GM12864 (cell line): ENCODE data around the gene SMIM29.
A peak's percentile ranks its signal among the peaks of the same experiment; 100 is the strongest.

Experiments used
- DNase-seq: peaks from one replicate; pipeline ENCODE4 v3.0.0-alpha.2; 2011; ENCODE audit warnings: low read depth
- H3K4me3 ChIP-seq: 2 replicates; pipeline ENCODE4 v1.5.1; 2011; ENCODE audit warnings: mild to moderate bottlenecking, low read depth, low read length, control low read depth
- TF ChIP-seq, protein P1 (sequence below): IDR thresholded peaks from 2 replicates; pipeline ENCODE4 v1.5.1; 2011; ENCODE audit warnings: low read depth, mild to moderate bottlenecking, moderate library complexity, low read length, control low read depth, inconsistent platforms; ENCODE audit errors: missing control alignments

Gene SMIM29

DNA sequence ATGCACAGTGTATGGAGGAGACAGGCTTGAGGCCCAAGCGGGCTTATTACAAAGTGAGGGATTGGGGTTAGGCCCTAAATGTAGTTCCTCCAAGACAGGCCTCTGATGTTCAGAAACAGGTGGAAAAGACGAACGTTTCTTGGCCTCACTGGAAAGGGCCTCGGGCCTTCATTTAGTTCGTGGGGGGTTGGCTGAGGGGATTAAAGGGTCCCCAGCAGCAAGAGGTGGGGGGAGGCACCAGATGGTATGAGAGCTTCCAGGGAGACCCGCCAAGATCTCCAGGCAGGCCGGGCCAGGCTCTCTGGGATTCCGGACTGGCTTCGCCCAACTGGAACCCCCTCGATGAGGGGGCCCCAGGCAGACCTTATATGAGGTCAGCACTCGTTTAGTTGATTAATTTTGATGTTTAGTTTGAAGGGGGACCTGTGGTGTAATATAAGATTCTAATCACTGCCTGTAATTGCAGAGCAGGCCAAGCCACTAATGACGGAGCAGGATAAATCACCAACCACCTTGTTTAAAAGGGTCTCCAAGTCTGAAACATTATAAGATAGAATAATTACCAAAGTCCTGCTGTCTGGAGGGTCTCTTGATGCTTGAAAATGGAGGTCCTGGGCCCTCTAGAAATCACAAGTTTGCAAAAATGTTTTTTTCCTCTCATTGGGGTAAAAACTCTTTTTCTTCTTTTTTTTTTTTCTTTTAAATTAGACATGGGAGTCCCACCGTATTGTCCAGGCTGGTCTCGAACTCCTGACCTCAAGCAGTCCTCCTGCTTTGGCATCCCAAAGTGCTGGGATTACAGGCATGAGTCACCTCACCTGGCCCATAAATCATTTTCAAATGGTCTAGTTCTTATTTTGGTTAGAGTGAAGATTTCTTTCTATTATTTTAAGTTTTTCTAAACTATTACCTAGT, 10.0 kb downstream of the SMIM29 start:
- DNase-seq = no peak
- TF ChIP-seq, protein P1, sequence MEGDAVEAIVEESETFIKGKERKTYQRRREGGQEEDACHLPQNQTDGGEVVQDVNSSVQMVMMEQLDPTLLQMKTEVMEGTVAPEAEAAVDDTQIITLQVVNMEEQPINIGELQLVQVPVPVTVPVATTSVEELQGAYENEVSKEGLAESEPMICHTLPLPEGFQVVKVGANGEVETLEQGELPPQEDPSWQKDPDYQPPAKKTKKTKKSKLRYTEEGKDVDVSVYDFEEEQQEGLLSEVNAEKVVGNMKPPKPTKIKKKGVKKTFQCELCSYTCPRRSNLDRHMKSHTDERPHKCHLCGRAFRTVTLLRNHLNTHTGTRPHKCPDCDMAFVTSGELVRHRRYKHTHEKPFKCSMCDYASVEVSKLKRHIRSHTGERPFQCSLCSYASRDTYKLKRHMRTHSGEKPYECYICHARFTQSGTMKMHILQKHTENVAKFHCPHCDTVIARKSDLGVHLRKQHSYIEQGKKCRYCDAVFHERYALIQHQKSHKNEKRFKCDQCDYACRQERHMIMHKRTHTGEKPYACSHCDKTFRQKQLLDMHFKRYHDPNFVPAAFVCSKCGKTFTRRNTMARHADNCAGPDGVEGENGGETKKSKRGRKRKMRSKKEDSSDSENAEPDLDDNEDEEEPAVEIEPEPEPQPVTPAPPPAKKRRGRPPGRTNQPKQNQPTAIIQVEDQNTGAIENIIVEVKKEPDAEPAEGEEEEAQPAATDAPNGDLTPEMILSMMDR = no peak
- H3K4me3 ChIP-seq = peak overlapping the region; percentile 93

DNA sequence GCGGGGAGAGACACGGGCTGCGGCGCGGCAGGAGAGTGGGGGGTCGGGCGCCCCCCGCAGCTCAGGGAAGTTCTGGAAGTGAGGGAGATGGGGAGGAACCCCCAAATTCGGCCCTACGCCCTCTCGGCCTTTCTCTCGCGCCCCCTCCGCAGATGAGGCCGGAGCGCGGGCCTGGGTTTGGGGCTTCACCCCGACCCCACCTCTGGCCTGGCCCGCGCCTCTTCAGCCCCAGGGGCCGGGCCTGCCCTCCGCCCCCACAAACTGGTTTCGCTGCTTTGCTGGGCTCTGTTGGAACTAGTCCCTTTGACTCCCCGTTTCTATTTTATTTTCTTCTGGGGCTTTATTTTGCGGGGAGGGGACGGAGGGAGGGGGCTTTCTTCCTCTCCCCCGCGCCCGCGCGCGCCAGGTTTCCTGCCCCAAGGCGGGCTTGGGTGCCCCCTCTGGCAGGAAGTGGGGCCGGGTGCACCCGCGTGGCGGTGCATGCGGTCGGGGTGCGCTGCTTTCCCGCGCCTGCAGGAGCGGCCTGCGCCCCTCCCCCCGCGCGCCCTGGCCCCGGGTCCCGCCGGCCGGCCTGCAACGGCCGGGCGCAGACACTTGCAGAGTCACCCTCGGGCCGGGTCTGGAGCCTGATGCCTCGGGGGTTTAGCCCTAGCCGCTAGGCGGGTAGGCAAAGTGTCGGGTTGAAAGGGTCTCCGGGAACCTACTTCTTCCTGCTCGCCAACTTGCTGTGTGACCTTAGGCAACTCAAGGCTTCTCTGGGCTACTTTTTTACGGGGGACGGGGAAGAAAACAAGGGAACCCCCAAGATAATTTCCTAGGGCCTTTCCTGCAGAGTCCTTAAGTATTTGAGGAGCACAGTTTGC, 10.9 kb downstream of the SMIM29 start:
- DNase-seq = no peak
- peak overlapping the region; percentile 93 for H3K4me3 ChIP-seq
- TF ChIP-seq, protein P1 = peak; percentile 37

DNA sequence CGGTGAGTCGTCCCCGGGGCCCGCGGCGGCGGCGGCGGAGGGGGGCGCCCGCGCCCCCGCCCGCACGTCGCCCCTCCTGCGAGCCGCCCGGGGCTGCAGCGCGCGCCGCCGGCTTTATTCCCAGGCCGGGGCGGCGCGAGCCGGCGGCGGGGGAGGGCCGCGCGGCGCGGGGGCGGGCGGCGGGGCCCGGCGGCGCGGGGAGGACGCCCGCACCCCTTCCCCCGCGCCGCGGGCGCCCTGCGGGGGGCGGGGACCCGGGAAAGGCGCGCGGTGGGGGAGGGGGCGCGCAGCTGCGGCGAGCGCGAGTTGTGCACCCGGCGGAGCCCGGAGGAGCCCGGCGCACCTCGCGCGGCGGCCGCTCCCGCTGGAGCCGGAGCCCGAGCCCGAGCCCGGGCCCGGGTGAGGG, 11.5 kb downstream of the SMIM29 start:
- TF ChIP-seq, protein P1 = no peak
- DNase-seq = no peak
- peak overlapping the region; percentile 93 for H3K4me3 ChIP-seq

DNA sequence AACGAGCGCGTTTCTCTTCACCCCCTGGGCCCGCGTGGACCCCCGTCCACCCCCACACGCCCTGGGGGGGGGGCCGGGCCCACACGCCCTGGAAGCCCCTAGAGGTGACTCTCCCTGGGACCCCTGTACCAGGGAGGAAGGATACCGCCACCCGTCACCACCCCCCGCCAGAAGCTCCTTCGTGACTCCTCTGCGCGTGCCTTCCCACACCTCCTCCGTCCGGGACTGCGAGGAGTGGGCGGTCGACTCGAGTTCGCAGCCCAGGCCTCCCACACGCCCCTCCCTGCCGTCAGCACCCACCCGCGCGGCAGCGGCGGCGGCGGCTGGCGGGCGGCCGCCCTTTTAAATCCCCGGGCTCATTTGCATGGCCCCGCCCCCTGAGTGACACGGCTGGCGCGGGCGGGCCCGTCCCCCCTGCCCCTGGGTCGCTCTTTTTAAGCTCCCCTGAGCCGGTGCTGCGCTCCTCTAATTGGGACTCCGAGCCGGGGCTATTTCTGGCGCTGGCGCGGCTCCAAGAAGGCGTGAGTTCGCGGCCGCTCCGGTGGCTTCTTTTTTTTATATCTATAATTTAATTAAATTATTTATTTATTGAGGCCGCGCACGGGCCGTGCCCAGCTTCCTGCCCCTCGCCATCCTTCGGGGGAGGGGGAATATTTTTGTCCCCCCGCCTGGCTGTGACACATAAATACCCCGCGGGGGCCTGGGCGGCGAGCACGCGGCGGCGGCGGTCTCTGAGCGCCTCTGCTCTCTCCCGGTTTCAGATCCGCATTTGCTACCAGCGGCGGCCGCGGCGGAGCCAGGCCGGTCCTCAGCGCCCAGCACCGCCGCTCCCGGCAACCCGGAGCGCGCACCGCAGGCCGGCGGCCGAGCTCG, 12.1 kb downstream of the SMIM29 start, which contains the start of gene HMGA1:
HMGA1 (plus strand) TSS at position 431 of the 873 bp plus-strand sequence. CDS start 3,908 bp downstream, outside the sequence.
- peak; percentile 74 for DNase-seq
- peak within 1 kb of the TSS; percentile 93 for H3K4me3 ChIP-seq
- TF ChIP-seq, protein P1 = no peak

DNA sequence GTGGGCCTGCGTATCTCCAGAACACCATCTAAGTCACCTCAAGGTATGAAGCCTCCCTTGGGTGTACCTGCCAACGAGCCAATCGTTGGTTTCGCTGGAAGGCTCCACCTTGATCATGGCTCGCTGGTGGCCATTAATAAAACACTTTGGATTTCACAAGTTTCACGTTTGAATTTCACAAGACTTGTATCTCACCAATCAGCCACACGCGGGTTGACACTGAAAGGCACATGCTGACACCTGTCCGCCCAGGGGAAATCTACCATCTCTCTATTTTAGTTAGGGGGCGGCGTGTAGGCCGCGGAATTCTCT, 12.7 kb downstream of the SMIM29 start:
- peak overlapping the region; percentile 93 for H3K4me3 ChIP-seq
- TF ChIP-seq, protein P1 = no peak
- DNase-seq = no peak
